ENCODE data around the gene CFAP46.

Gene CFAP46

GRCh38 chr10:132862485-132863420 is 79.6 kb downstream of the CFAP46 start:
- Histone ChIP-seq H3K9me3 (no peaks in the 10 kb centered on the region), H3K4me1 (no peaks in the 10 kb centered on the region), H3K27me3 (ENCODE audit: low read depth) (no peaks in the 10 kb centered on the region), H3K36me3 (replicated peaks) (no peaks in the 10 kb centered on the region), H3K4me3 (no peak overlapping the region)
- DNase-seq (ENCODE audit: low spot score in 2 of 2) = peak in 1 of 2 experiments; percentile 7
- in situ Hi-C loops (cut with MboI; ENCODE audit: low sequenced_read_pairs) = no loop called here

GRCh38 chr10:132861884-132862461 is 80.4 kb downstream of the CFAP46 start:
- no peaks in the 10 kb centered on the region for H3K36me3 ChIP-seq (replicated peaks)
- H3K9me3 ChIP-seq = no peaks in the 10 kb centered on the region
- no peak overlapping the region for H3K4me3 ChIP-seq
- DNase-seq (ENCODE audit: low spot score in 2 of 2) = peak in 1 of 2 experiments; percentile 5
- H3K4me1 ChIP-seq = no peaks in the 10 kb centered on the region
- no peaks in the 10 kb centered on the region for H3K27me3 ChIP-seq (ENCODE audit: low read depth)
- in situ Hi-C loops (cut with MboI; ENCODE audit: low sequenced_read_pairs) = no loop called here

GRCh38 chr10:132861116-132861691 is 81.2 kb downstream of the CFAP46 start:
- DNase-seq (ENCODE audit: low spot score in 2 of 2) = no peak
- Histone ChIP-seq H3K9me3 (no peaks in the 10 kb centered on the region), H3K36me3 (replicated peaks) (no peaks in the 10 kb centered on the region), H3K4me1 (no peaks in the 10 kb centered on the region), H3K27me3 (ENCODE audit: low read depth) (no peaks in the 10 kb centered on the region), H3K4me3 (no peak overlapping the region)
- in situ Hi-C loops (cut with MboI; ENCODE audit: low sequenced_read_pairs) = no loop called here

GRCh38 chr10:132860532-132860931 is 81.8 kb downstream of the CFAP46 start:
- in situ Hi-C loops (cut with MboI; ENCODE audit: low sequenced_read_pairs) = no loop called here

GRCh38 chr10:132859084-132859855 is 83.1 kb downstream of the CFAP46 start:
- peak in 1 of 2 experiments; percentile 4 for DNase-seq (ENCODE audit: low spot score in 2 of 2)
- H3K9me3 ChIP-seq = no peaks in the 10 kb centered on the region
- H3K36me3 ChIP-seq (replicated peaks) = no peaks in the 10 kb centered on the region
- no peaks in the 10 kb centered on the region; the same call in 1 of the 2 replicates for H3K27me3 ChIP-seq (ENCODE audit: low read depth)
- no peak overlapping the region for H3K4me3 ChIP-seq
- in situ Hi-C loops (cut with MboI; ENCODE audit: low sequenced_read_pairs) = no loop called here
- no peaks in the 10 kb centered on the region for H3K4me1 ChIP-seq

More at GRCh38 chr10:132860532-132860931, 81.8 kb downstream of the CFAP46 start:
- peak in 1 of 2 experiments; percentile 6 for DNase-seq (ENCODE audit: low spot score in 2 of 2)
- Histone ChIP-seq H3K36me3 (replicated peaks) (no peaks in the 10 kb centered on the region), H3K4me3 (no peak overlapping the region), H3K4me1 (no peaks in the 10 kb centered on the region), H3K9me3 (no peaks in the 10 kb centered on the region), H3K27me3 (ENCODE audit: low read depth) (no peaks in the 10 kb centered on the region)

- DNase-seq (ENCODE audit: low spot score in 2 of 2) = peak in 1 of 2 experiments; percentile 9
- no peak overlapping the region for H3K4me3 ChIP-seq
- H3K27me3 ChIP-seq (ENCODE audit: low read depth) = peaks cover 5% of the 10 kb centered on the region; the same call in 1 of the 2 replicates
- H3K9me3 ChIP-seq = no peaks in the 10 kb centered on the region
- in situ Hi-C loops (cut with MboI; ENCODE audit: low sequenced_read_pairs) = no loop called here
- H3K4me1 ChIP-seq = no peaks in the 10 kb centered on the region
- H3K36me3 ChIP-seq (replicated peaks) = no peaks in the 10 kb centered on the region
Observed at GRCh38 chr10:132858121-132859081, 84.0 kb downstream of the CFAP46 start.

GRCh38 chr10:132856869-132857524 is 85.4 kb downstream of the CFAP46 start:
- H3K36me3 ChIP-seq (replicated peaks) = no peaks in the 10 kb centered on the region
- no peak overlapping the region for H3K4me3 ChIP-seq
- H3K27me3 ChIP-seq (ENCODE audit: low read depth) = peaks cover 5% of the 10 kb centered on the region; the same call in 1 of the 2 replicates
- H3K9me3 ChIP-seq = no peaks in the 10 kb centered on the region
- in situ Hi-C loops (cut with MboI; ENCODE audit: low sequenced_read_pairs) = no loop called here
- peak in 1 of 2 experiments; percentile 6 for DNase-seq (ENCODE audit: low spot score in 2 of 2)
- no peaks in the 10 kb centered on the region for H3K4me1 ChIP-seq

GRCh38 chr10:132855889-132856288 is 86.5 kb downstream of the CFAP46 start:
- no peak for DNase-seq (ENCODE audit: low spot score in 2 of 2)

GRCh38 chr10:132851451-132851850 is 90.9 kb downstream of the CFAP46 start:
- in situ Hi-C loops (cut with MboI; ENCODE audit: low sequenced_read_pairs) = no loop called here
- Histone ChIP-seq H3K4me1 (no peaks in the 10 kb centered on the region), H3K27me3 (ENCODE audit: low read depth) (peaks cover 5% of the 10 kb centered on the region; the same call in 1 of the 2 replicates), H3K4me3 (no peak overlapping the region), H3K36me3 (replicated peaks) (no peaks in the 10 kb centered on the region), H3K9me3 (no peaks in the 10 kb centered on the region)
- DNase-seq (ENCODE audit: low spot score in 2 of 2) = no peak

More at GRCh38 chr10:132855889-132856288, 86.5 kb downstream of the CFAP46 start:
- peaks cover 5% of the 10 kb centered on the region; the same call in 1 of the 2 replicates for H3K27me3 ChIP-seq (ENCODE audit: low read depth)
- in situ Hi-C loops (cut with MboI; ENCODE audit: low sequenced_read_pairs) = no loop called here
- no peaks in the 10 kb centered on the region for H3K36me3 ChIP-seq (replicated peaks)
- no peaks in the 10 kb centered on the region for H3K9me3 ChIP-seq
- no peaks in the 10 kb centered on the region for H3K4me1 ChIP-seq
- no peak overlapping the region for H3K4me3 ChIP-seq

- no peaks in the 10 kb centered on the region for H3K9me3 ChIP-seq
- H3K27me3 ChIP-seq (ENCODE audit: low read depth) = peaks cover 5% of the 10 kb centered on the region; the same call in 1 of the 2 replicates
- H3K36me3 ChIP-seq (replicated peaks) = no peaks in the 10 kb centered on the region
- H3K4me3 ChIP-seq = no peak overlapping the region
- in situ Hi-C loops (cut with MboI; ENCODE audit: low sequenced_read_pairs) = no loop called here
- H3K4me1 ChIP-seq = no peaks in the 10 kb centered on the region
- no peak for DNase-seq (ENCODE audit: low spot score in 2 of 2)
Observed at GRCh38 chr10:132850896-132851295, 91.5 kb downstream of the CFAP46 start.

GRCh38 chr10:132850246-132850645 is 92.1 kb downstream of the CFAP46 start:
- no peak for DNase-seq (ENCODE audit: low spot score in 2 of 2)
- no peaks in the 10 kb centered on the region for H3K4me1 ChIP-seq
- no peaks in the 10 kb centered on the region for H3K36me3 ChIP-seq (replicated peaks)
- no peaks in the 10 kb centered on the region for H3K9me3 ChIP-seq
- H3K4me3 ChIP-seq = no peak overlapping the region
- in situ Hi-C loops (cut with MboI; ENCODE audit: low sequenced_read_pairs) = no loop called here
- peaks cover 5% of the 10 kb centered on the region; the same call in 1 of the 2 replicates for H3K27me3 ChIP-seq (ENCODE audit: low read depth)

- Histone ChIP-seq H3K4me1 (no peaks in the 10 kb centered on the region), H3K9me3 (no peaks in the 10 kb centered on the region), H3K36me3 (replicated peaks) (no peaks in the 10 kb centered on the region), H3K27me3 (ENCODE audit: low read depth) (0 out of 2 replicates have a peak, but pooled peaks cover 5% of the 10 kb centered on the region), H3K4me3 (no peak overlapping the region)
- DNase-seq (ENCODE audit: low spot score in 2 of 2) = no peak
- in situ Hi-C loops (cut with MboI; ENCODE audit: low sequenced_read_pairs) = no loop called here
Observed at GRCh38 chr10:132849546-132850031, 92.8 kb downstream of the CFAP46 start.
